HepG2 (cell line): ENCODE measurements around the gene PEF1. TPM values are rescaled to one million over a fixed set of nuclear protein-coding genes. Genes with fewer than 3 reads are reported as not detected.
A peak's percentile ranks its signal among the peaks of the same experiment; 100 is the strongest.

Experiments used
- ATF1 ChIP-seq: IDR thresholded peaks from 2 replicates; pipeline ENCODE4 v1.6.1; 2016; ENCODE audit warnings: mild to moderate bottlenecking, control low read depth
- ATF2 ChIP-seq: sonication (generic); formaldehyde crosslinking; IDR thresholded peaks from 2 replicates; pipeline ENCODE4 v1.4.0; 2020; ENCODE audit warnings: missing genetic modification reagents
- E2F5 ChIP-seq: sonication (generic); formaldehyde crosslinking; conservative IDR thresholded peaks from 2 replicates; pipeline ENCODE4 v1.4.0; 2020; ENCODE audit warnings: missing genetic modification reagents
- FOSL2 ChIP-seq: sonication (generic); formaldehyde crosslinking; IDR thresholded peaks from 2 replicates; pipeline ENCODE4 v1.4.0; 2020; ENCODE audit warnings: missing genetic modification reagents
- GATA4 ChIP-seq: sonication (generic); IDR thresholded peaks from 2 replicates; pipeline ENCODE4 v1.6.1; 2016; ENCODE audit warnings: antibody characterized with exemption, low read depth, borderline replicate concordance
- HOXA9 ChIP-seq: sonication (generic); formaldehyde crosslinking; IDR thresholded peaks from 2 replicates; pipeline ENCODE4 v1.8.1; 2022; ENCODE audit warnings: missing genetic modification reagents, mild to moderate bottlenecking, moderate library complexity, borderline replicate concordance
- KAT7 ChIP-seq: IDR thresholded peaks from 2 replicates; pipeline ENCODE4 v1.6.1; 2018; ENCODE audit warnings: borderline replicate concordance, missing compliant biosample characterization
- POLR2G ChIP-seq: fragments of 200-400 bp; formaldehyde crosslinking; IDR thresholded peaks from 2 replicates; pipeline ENCODE4 v1.6.1; 2018; ENCODE audit warnings: mild to moderate bottlenecking, low read depth, low read length, moderate library complexity
- RARG ChIP-seq: sonication (generic); formaldehyde crosslinking; IDR thresholded peaks from 2 replicates; pipeline ENCODE4 v1.4.0; 2020; ENCODE audit warnings: low read depth, mild to moderate bottlenecking, missing genetic modification reagents
- TBL1XR1 ChIP-seq: fragments of 150-350 bp; IDR thresholded peaks from 2 replicates; pipeline ENCODE4 v1.6.1; 2014; ENCODE audit warnings: borderline replicate concordance, low read length; ENCODE audit not compliant: partially characterized antibody
- TOPORS ChIP-seq: sonication (generic); formaldehyde crosslinking; IDR thresholded peaks from 2 replicates; pipeline ENCODE4 v1.8.0; 2023; ENCODE audit warnings: mild to moderate bottlenecking, missing genetic modification reagents
- ZNF274 ChIP-seq: sonication (generic); formaldehyde crosslinking; IDR thresholded peaks from 2 replicates; pipeline ENCODE4 v1.5.1; 2020; ENCODE audit warnings: mild to moderate bottlenecking, missing genetic modification reagents
- ZNF646 ChIP-seq: sonication (generic); formaldehyde crosslinking; IDR thresholded peaks from 2 replicates; pipeline ENCODE4 v1.9.0; 2021; ENCODE audit warnings: mild to moderate bottlenecking, missing genetic modification reagents
- ZNF678 ChIP-seq: sonication (generic); formaldehyde crosslinking; IDR thresholded peaks from 2 replicates; pipeline ENCODE4 v1.4.0; 2020; ENCODE audit warnings: mild to moderate bottlenecking, missing genetic modification reagents
- ZNF775 ChIP-seq: sonication (generic); formaldehyde crosslinking; IDR thresholded peaks from 2 replicates; pipeline ENCODE4 v1.4.0; 2020; ENCODE audit warnings: missing genetic modification reagents, mild to moderate bottlenecking, moderate library complexity, borderline replicate concordance
- ZNF841 ChIP-seq: sonication (generic); formaldehyde crosslinking; IDR thresholded peaks from 2 replicates; pipeline ENCODE4 v1.8.1; 2023; ENCODE audit warnings: missing genetic modification reagents, borderline replicate concordance
- polyA plus RNA-seq, 8 experiments: library from polyadenylated mRNA; depleted of rRNA in 3 of 8; stranded (reverse) in 7 of 8; unstranded in 1 of 8; fragments of >200 nt; fragmentation: Illumina TruSeq in 4 of 8; extraction: Trizol in 4 of 8; gene quantifications; 2 replicates each; pipeline versions ENCODE4 v1.2.1 to v1.2.3, GENCODE V29; 2011 to 2016; ENCODE audit warnings: low read depth in 4 of 8, missing spikeins in 1 of 8, mixed read lengths in 1 of 8; ENCODE audit not compliant: insufficient read depth in 1 of 8
- total RNA-seq, 5 experiments: library from RNA; depleted of rRNA; stranded (reverse); fragments of >200 nt; fragmentation: Illumina TruSeq; extraction: Trizol; gene quantifications; 2 replicates each; pipeline ENCODE4 v1.2.3, GENCODE V29; 2016; ENCODE audit warnings: low read depth in 1 of 5
- TF ChIP-seq, protein P1 (sequence below): sonication (generic); formaldehyde crosslinking; IDR thresholded peaks from 2 replicates; pipeline ENCODE4 v1.4.0; 2020; ENCODE audit warnings: missing genetic modification reagents, borderline replicate concordance

The PEF1 gene
- total and polyA plus RNA-seq, 2 of the 13 experiments (the other 11 are each of a cell fraction or from before 2014, with no cell fraction given), result 57.1 to 57.8 TPM

- no peak for TF ChIP-seq ATF1 (CRISPR knock-in tag)
- no peak for TF ChIP-seq HOXA9 (CRISPR knock-in tag)
- TF ChIP-seq TOPORS (CRISPR knock-in tag), result no peak
- no peak for TF ChIP-seq ZNF841 (CRISPR knock-in tag)
- no peak for TF ChIP-seq ZNF274 (CRISPR knock-in tag)
- TF ChIP-seq GATA4, result no peak
- TF ChIP-seq ZNF646, result no peak
- no peak for TF ChIP-seq ZNF775 (CRISPR knock-in tag)
- no peak for TF ChIP-seq FOSL2 (CRISPR knock-in tag)
- TF ChIP-seq KAT7 (CRISPR knock-in tag), result peak; percentile 67; the same call in 1 of the 2 replicates
- TF ChIP-seq E2F5 (CRISPR knock-in tag), result no peak
- no peak; the same call in 1 of the 2 replicates for TF ChIP-seq POLR2G
- TF ChIP-seq, protein P1, sequence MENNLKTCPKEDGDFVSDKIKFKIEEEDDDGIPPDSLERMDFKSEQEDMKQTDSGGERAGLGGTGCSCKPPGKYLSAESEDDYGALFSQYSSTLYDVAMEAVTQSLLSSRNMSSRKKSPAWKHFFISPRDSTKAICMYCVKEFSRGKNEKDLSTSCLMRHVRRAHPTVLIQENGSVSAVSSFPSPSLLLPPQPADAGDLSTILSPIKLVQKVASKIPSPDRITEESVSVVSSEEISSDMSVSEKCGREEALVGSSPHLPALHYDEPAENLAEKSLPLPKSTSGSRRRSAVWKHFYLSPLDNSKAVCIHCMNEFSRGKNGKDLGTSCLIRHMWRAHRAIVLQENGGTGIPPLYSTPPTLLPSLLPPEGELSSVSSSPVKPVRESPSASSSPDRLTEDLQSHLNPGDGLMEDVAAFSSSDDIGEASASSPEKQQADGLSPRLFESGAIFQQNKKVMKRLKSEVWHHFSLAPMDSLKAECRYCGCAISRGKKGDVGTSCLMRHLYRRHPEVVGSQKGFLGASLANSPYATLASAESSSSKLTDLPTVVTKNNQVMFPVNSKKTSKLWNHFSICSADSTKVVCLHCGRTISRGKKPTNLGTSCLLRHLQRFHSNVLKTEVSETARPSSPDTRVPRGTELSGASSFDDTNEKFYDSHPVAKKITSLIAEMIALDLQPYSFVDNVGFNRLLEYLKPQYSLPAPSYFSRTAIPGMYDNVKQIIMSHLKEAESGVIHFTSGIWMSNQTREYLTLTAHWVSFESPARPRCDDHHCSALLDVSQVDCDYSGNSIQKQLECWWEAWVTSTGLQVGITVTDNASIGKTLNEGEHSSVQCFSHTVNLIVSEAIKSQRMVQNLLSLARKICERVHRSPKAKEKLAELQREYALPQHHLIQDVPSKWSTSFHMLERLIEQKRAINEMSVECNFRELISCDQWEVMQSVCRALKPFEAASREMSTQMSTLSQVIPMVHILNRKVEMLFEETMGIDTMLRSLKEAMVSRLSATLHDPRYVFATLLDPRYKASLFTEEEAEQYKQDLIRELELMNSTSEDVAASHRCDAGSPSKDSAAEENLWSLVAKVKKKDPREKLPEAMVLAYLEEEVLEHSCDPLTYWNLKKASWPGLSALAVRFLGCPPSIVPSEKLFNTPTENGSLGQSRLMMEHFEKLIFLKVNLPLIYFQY (CRISPR knock-in tag), result 0 out of 2 replicates have a peak, but pooled peaks have one; percentile 28
- TF ChIP-seq TBL1XR1, result no peak
- TF ChIP-seq RARG (CRISPR knock-in tag), result 0 out of 2 replicates have a peak, but pooled peaks have one; percentile 63
- no peak for TF ChIP-seq ATF2
- TF ChIP-seq ZNF678 (CRISPR knock-in tag), result 0 out of 2 replicates have a peak, but pooled peaks have one; percentile 16
Measured at GRCh38 chr1:31643976-31644559, 608 bp downstream of the PEF1 start (continued).
